ENCODE results near the gene SLC4A2.

Gene SLC4A2

DNA sequence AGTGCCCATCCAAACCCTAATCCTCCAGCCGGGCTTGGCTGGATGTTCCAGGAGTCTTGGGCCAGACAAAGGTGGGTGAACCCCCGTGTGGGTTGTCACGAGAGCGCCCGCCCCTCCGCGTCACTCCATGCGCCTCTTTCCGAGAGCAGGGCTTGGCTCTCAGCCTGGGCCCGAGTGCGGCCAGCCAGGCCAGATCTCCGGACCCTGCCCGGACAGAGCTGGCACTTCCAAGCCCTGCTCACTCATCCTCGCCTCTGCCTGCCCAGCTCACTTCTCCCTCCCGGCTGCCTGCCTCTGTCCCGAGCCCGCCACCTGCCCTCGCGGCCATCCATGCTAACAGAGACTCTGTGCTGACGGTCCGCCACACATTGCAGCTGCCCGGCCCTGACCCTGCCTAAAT is 61.5 kb downstream of the SLC4A2 start:
- Histone ChIP-seq H3K27me3 (ENCODE audit: insufficient read depth, low read depth, severe bottlenecking) (no peaks in the 10 kb centered on the region), H3K27ac (no peak overlapping the region), H3K4me3 (ENCODE audit: low read depth, low read length) (no peak overlapping the region), H3K9me3 (ENCODE audit: severe bottlenecking) (no peaks in the 10 kb centered on the region), H3K36me3 (peaks cover 76% of the 10 kb centered on the region)
- DNase-seq: no peak
- TF ChIP-seq, protein P1, sequence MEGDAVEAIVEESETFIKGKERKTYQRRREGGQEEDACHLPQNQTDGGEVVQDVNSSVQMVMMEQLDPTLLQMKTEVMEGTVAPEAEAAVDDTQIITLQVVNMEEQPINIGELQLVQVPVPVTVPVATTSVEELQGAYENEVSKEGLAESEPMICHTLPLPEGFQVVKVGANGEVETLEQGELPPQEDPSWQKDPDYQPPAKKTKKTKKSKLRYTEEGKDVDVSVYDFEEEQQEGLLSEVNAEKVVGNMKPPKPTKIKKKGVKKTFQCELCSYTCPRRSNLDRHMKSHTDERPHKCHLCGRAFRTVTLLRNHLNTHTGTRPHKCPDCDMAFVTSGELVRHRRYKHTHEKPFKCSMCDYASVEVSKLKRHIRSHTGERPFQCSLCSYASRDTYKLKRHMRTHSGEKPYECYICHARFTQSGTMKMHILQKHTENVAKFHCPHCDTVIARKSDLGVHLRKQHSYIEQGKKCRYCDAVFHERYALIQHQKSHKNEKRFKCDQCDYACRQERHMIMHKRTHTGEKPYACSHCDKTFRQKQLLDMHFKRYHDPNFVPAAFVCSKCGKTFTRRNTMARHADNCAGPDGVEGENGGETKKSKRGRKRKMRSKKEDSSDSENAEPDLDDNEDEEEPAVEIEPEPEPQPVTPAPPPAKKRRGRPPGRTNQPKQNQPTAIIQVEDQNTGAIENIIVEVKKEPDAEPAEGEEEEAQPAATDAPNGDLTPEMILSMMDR (IDR thresholded peaks at IDR 0.05; ENCODE audit: low read depth, low read length): no peak

GRCh38 chr7:151121380-151122170 is 62.2 kb downstream of the SLC4A2 start:
- H3K36me3 ChIP-seq: peaks cover 73% of the 10 kb centered on the region
- TF ChIP-seq, protein P1 (IDR thresholded peaks at IDR 0.05; ENCODE audit: low read depth, low read length): no peak
- H3K27ac ChIP-seq: no peak overlapping the region

GRCh38 chr7:151122276-151122675 is 62.9 kb downstream of the SLC4A2 start:
- Histone ChIP-seq H3K36me3 (peaks cover 72% of the 10 kb centered on the region), H3K9me3 (ENCODE audit: severe bottlenecking) (no peaks in the 10 kb centered on the region), H3K27ac (no peak overlapping the region), H3K27me3 (ENCODE audit: insufficient read depth, low read depth, severe bottlenecking) (no peaks in the 10 kb centered on the region), H3K4me3 (ENCODE audit: low read depth, low read length) (no peak overlapping the region)
- DNase-seq: no peak
- TF ChIP-seq, protein P1 (IDR thresholded peaks at IDR 0.05; ENCODE audit: low read depth, low read length): no peak

More at GRCh38 chr7:151121380-151122170, 62.2 kb downstream of the SLC4A2 start:
- H3K9me3 ChIP-seq (ENCODE audit: severe bottlenecking): no peaks in the 10 kb centered on the region
- H3K4me3 ChIP-seq (ENCODE audit: low read depth, low read length): no peak overlapping the region
- H3K27me3 ChIP-seq (ENCODE audit: insufficient read depth, low read depth, severe bottlenecking): no peaks in the 10 kb centered on the region
- no peak for DNase-seq

GRCh38 chr7:151122796-151123157 is 63.4 kb downstream of the SLC4A2 start:
- TF ChIP-seq, protein P1 (IDR thresholded peaks at IDR 0.05; ENCODE audit: low read depth, low read length): no peak
- Histone ChIP-seq H3K27me3 (ENCODE audit: insufficient read depth, low read depth, severe bottlenecking) (no peaks in the 10 kb centered on the region), H3K36me3 (peaks cover 72% of the 10 kb centered on the region), H3K27ac (no peak overlapping the region), H3K4me3 (ENCODE audit: low read depth, low read length) (no peak overlapping the region), H3K9me3 (ENCODE audit: severe bottlenecking) (no peaks in the 10 kb centered on the region)
- no peak for DNase-seq

DNA sequence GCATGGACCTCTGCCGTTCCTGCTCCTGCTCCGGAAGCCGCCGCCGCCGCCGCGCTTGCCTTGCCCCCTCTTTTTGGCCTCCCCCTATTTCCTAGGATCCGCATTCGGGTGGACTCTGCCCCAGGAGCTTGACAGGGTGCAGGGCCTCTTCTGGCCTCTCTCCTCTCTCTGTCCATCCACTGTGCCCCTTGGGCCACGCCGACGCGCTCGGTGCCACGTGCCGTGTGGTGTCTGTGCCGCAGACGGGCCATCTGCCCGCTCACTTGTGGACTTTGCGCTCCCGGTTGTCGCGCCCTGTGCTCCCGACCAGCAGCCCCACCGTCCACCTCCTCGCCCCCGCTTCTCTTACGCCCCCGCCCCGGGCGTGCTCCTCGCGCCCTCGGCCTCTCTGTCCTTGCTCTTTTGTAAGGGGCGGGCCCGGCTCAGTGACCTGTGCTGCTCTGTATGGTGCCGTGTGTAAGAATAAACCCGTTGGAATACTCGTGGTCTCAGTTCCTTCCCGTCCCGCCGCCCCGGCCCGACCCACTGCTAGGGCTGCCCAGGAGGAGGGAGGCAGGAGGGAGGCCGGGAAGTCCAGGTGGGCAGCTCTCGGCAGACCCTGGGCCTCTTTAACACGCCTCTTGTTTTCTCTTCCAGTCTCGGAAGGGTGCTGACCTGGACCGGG is 63.9 kb downstream of the SLC4A2 start:
- Histone ChIP-seq H3K27ac (no peak overlapping the region), H3K36me3 (peaks cover 72% of the 10 kb centered on the region), H3K4me3 (ENCODE audit: low read depth, low read length) (no peak overlapping the region), H3K27me3 (ENCODE audit: insufficient read depth, low read depth, severe bottlenecking) (no peaks in the 10 kb centered on the region), H3K9me3 (ENCODE audit: severe bottlenecking) (no peaks in the 10 kb centered on the region)
- no peak for DNase-seq
- TF ChIP-seq, protein P1 (IDR thresholded peaks at IDR 0.05; ENCODE audit: low read depth, low read length): no peak
